ENCODE results near the gene PRICKLE2.
A peak's percentile ranks its signal among the peaks of the same experiment; 100 is the strongest.

The PRICKLE2 gene, protein sequence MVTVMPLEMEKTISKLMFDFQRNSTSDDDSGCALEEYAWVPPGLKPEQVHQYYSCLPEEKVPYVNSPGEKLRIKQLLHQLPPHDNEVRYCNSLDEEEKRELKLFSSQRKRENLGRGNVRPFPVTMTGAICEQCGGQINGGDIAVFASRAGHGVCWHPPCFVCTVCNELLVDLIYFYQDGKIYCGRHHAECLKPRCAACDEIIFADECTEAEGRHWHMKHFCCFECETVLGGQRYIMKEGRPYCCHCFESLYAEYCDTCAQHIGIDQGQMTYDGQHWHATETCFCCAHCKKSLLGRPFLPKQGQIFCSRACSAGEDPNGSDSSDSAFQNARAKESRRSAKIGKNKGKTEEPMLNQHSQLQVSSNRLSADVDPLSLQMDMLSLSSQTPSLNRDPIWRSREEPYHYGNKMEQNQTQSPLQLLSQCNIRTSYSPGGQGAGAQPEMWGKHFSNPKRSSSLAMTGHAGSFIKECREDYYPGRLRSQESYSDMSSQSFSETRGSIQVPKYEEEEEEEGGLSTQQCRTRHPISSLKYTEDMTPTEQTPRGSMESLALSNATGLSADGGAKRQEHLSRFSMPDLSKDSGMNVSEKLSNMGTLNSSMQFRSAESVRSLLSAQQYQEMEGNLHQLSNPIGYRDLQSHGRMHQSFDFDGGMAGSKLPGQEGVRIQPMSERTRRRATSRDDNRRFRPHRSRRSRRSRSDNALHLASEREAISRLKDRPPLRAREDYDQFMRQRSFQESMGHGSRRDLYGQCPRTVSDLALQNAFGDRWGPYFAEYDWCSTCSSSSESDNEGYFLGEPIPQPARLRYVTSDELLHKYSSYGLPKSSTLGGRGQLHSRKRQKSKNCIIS

DNA sequence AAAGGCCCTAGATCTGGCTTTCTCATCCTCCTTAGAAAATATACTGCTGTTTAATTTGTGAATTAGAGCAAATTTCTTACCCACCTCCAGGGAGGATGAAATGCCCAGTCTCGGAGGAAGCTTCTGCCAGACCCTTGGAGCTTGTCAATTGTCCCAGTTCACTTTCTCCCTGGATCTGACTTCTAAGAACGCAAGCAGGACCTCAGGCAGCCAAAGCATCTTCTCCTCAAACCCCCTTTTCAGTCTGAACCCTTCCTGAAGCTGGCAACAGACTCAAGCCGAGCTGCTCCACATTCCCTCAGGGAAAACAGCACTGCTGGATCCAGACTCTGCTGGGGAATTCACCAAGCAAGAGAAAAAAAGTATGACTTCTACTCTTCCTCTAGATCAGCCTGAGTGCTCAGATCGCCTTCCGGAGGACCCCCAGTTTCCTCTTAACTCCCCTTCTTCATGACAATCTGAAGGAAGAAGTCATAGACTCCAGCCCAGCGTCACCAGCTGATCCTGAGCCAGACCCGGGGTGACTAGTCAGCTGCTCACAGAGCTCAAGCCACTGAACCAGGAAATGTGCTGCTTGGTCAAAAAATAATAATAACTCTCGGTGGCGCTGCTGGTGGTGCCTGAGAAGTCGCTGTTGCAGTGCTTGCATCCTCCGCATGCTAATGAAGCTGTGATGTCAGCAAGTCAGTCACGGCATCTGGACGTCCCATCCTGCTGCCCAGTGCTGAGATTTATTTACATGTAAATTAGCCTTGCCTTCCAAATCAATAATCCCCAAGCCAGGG, at the start of gene PRICKLE2:
Gene PRICKLE2 (minus strand): TSS at position 641 of the 785 bp plus-strand sequence. CDS start 26,539 bp downstream, outside the sequence.
- TF ChIP-seq, protein P1, sequence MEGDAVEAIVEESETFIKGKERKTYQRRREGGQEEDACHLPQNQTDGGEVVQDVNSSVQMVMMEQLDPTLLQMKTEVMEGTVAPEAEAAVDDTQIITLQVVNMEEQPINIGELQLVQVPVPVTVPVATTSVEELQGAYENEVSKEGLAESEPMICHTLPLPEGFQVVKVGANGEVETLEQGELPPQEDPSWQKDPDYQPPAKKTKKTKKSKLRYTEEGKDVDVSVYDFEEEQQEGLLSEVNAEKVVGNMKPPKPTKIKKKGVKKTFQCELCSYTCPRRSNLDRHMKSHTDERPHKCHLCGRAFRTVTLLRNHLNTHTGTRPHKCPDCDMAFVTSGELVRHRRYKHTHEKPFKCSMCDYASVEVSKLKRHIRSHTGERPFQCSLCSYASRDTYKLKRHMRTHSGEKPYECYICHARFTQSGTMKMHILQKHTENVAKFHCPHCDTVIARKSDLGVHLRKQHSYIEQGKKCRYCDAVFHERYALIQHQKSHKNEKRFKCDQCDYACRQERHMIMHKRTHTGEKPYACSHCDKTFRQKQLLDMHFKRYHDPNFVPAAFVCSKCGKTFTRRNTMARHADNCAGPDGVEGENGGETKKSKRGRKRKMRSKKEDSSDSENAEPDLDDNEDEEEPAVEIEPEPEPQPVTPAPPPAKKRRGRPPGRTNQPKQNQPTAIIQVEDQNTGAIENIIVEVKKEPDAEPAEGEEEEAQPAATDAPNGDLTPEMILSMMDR (IDR thresholded peaks at IDR 0.05; ENCODE audit: control insufficient read depth, insufficient read depth, low read depth, low read length, missing control alignments), result peak; percentile 31
- H3K4me3 ChIP-seq (ENCODE audit: control insufficient read depth, low read depth, low read length), result peak within 1 kb of the TSS; percentile 43
- peak; percentile 78 for DNase-seq (ENCODE audit: low read depth)

DNA sequence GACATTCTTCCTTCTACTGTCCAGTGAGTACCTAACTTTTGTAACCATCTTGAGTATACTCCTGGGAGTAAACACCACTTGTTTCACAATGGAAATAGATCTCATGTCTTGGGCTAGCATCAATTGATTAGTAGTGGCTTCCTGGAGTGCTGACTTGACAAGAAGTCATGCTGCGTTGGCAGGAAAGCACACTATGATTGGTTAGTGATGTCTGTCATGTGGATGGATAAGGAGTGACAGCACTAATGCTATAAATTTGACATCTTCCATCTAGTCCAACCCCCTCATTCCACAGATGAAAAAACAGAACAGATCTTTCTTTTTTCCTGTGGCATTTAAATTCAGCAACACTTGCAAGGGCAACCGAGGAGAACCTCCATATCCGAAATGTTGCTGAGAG, 47.6 kb upstream of the PRICKLE2 start:
- H3K4me3 ChIP-seq (ENCODE audit: control insufficient read depth, low read depth, low read length), result no peak overlapping the region
- no peak for DNase-seq (ENCODE audit: low read depth)
- TF ChIP-seq, protein P1 (IDR thresholded peaks at IDR 0.05; ENCODE audit: control insufficient read depth, insufficient read depth, low read depth, low read length, missing control alignments), result no peak

DNA sequence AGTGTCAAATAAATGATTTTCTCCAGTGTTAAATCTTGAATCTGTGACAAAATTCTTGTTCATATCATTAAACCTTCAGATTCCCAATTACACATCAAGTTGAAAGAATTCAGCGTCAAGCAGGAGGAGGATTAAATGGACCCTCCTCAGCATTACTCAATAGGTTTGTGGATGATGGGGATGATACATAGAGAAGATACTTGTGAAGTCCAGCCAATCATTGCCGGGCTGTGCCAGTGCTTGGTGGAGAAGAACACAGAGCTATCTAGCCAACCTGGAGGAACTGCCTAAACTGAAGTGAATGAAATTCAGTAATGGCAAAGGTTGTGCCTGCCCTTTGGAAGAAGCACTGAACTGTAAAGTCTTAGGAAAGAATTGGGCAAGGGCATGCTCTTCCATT, 47.0 kb upstream of the PRICKLE2 start:
- no peak for DNase-seq (ENCODE audit: low read depth)
- no peak overlapping the region for H3K4me3 ChIP-seq (ENCODE audit: control insufficient read depth, low read depth, low read length)
- TF ChIP-seq, protein P1 (IDR thresholded peaks at IDR 0.05; ENCODE audit: control insufficient read depth, insufficient read depth, low read depth, low read length, missing control alignments), result no peak

DNA sequence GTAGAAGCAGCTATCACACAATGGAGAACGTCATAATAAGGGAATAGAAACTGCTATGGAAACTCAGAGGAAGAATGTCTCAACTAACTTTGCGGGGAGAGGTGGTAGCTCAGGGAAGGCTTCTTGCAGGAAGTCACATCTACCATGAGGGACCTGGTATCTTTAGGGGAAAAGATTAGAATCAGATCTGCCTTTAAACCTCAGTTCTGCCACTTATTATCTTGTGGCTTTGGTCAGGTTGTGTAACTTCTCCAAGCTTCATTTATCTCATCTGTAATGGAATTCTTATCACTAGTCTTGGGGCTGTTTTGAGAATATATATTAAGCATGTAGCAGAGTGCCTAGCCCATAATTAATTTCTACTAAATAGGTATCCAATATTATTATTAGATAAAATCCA, 46.4 kb upstream of the PRICKLE2 start:
- no peak for DNase-seq (ENCODE audit: low read depth)
- H3K4me3 ChIP-seq (ENCODE audit: control insufficient read depth, low read depth, low read length), result no peak overlapping the region
- TF ChIP-seq, protein P1 (IDR thresholded peaks at IDR 0.05; ENCODE audit: control insufficient read depth, insufficient read depth, low read depth, low read length, missing control alignments), result no peak

DNA sequence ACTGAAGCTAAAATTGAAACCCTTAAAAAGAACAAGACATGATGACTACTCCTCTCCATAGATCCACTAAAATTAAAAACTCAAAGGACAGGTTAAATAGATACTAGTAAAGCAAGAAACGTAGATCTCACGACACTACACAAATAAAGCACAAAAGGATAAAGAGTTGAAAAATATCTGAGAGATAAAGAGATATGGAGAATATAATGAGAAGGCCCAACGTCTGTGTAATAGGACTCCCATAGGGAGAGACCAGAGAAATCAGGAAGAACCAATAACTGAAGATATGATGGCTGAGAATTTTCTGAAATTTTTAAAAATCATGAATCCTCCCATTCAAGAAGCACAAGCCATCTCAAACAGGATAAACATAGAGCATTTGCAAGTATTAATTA, 45.6 kb upstream of the PRICKLE2 start:
- TF ChIP-seq, protein P1 (IDR thresholded peaks at IDR 0.05; ENCODE audit: control insufficient read depth, insufficient read depth, low read depth, low read length, missing control alignments), result no peak
- no peak overlapping the region for H3K4me3 ChIP-seq (ENCODE audit: control insufficient read depth, low read depth, low read length)
- DNase-seq (ENCODE audit: low read depth), result no peak
